ENCODE data around the gene NXF1. TPM values are rescaled to one million over a fixed set of nuclear protein-coding genes. Genes with fewer than 3 reads are reported as not detected.
"Not testable (repeated sequence)": the region's sequence is repeated elsewhere in the genome, so short reads cannot be mapped to it uniquely, and the experiment has no call there.

NXF1 gene
- total RNA-seq, 2 experiments from 2014 or later: 70.8 to 83.6 TPM

DNA sequence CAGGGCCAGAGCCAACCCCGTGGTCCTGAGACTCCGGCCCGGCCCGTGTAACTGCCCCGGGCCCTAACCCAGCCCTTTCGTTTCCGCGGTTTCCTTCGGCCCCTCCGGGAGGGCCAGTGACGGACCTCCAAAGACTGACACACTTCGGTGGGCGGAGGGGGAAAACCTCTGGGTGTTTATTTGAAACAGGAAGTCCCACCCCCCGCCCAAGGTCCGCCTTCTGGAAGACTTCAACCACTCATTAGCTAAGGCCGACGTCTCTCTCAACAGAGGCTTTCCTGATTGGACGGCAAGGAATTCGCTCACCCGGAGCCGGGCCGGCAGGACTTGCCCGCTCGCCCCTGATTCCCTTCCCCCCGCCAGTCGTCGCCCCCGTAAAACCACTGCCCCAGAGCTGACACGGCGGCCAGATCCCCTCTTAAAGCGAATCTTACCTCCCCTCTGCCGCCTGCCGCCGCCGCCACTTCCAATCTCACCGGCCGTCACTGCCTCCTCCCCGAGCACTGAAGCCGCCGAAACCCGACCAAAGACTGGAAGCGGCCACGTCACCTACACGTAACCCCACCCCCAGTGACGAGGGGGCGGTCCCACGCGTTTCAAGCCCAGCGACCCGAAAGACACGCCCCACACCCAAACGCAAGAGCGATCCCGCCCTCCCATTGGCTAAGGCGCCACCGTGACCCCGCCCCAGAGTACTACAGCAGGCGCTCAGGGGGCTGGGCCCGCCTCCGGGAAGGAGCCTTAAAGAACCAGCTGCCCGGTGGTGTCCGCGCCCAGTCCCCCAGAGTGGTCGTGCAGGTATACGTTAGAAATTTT lies 26.5 kb upstream of the NXF1 start, which contains the start of gene STX5:
Gene STX5, minus strand, starts transcription at position 532 of the 816 bp plus-strand sequence. CDS start 808 bp downstream, outside the sequence.
- Mint-ChIP-seq H3K36me3 (peaks cover 31% of the 10 kb centered on the region), H3K27me3 (no peaks in the 10 kb centered on the region), H3K27ac (peak within 1 kb of the TSS; percentile 93), H3K4me3 (peak within 1 kb of the TSS; percentile 84), H3K4me1 (ENCODE audit: low read depth) (peaks cover 42% of the 10 kb centered on the region), H3K9me3 (no peaks in the 10 kb centered on the region)
- intact Hi-C loops (cut with micrococcal nuclease): loop anchor here (1.0 to 2.0 kb wide), 6 partner anchors 8 to 241 kb away; partner anchors contain the start of genes C11orf98, CSKMT, NXF1 and TMEM223
- ChIA-PET POLR2A (interaction anchor here (0.6 to 2.9 kb wide), 16 partner anchors 9 to 1948 kb away, joined by 3 to 59 read pairs (median 5); partner anchors contain the start of genes HNRNPUL2, NXF1, SLC3A2 and ZBTB3), CTCF (interaction anchor here (0.6 to 3.6 kb wide), 9 partner anchors 8 to 716 kb away, joined by 3 to 26 read pairs (median 4); partner anchors contain the start of gene SLC3A2)
- DNase-seq: peak; percentile 100

DNA sequence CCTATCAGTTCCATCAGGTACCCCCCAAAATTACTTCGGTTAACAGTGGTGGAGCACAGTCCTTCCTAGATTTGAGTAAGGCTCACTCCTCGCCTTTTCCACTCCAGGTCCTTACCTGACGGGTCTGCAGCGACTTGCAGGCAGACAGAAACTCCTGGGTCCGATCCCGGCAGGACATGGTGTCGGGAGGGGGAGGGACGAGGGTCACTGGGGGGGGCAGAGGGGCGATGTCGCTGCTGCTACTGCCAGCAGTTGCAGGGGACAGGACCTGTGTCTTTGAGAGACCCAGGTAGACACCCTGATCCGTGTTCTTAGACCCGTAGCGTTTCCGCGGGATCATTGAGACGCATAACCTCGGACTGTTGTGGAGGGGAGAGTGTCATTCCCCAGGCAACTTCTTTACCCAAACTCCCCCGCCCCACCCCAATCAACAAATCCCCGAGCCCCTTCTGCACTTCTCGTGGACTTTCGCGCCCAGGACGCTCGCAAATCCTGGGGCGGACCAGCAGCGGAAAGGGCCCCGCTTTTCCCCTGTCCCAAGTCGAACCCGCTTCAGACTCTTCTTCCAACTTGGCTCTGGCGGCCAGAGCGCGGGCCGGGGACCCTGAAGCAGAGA lies 25.8 kb upstream of the NXF1 start:
- Mint-ChIP-seq H3K27ac (peak overlapping the region; percentile 93), H3K36me3 (peaks cover 27% of the 10 kb centered on the region), H3K27me3 (no peaks in the 10 kb centered on the region), H3K9me3 (no peaks in the 10 kb centered on the region), H3K4me3 (peak overlapping the region; percentile 84), H3K4me1 (ENCODE audit: low read depth) (peaks cover 37% of the 10 kb centered on the region)
- DNase-seq: no peak
- POLR2A ChIA-PET: interaction anchor here (0.9 to 2.9 kb wide), 12 partner anchors 10 to 166 kb away, joined by 3 to 59 read pairs (median 6); partner anchors contain the start of genes C11orf98, CSKMT, HNRNPUL2 and NXF1
- intact Hi-C loops (cut with micrococcal nuclease): loop anchor here (1.0 to 2.0 kb wide), 3 partner anchors 8 to 32 kb away; partner anchors contain the start of genes NXF1 and WDR74
- CTCF ChIA-PET: interaction anchor here (1.0 to 5.0 kb wide), 4 partner anchors 9 to 45 kb away, joined by 4 to 39 read pairs (median 15); partner anchors contain the start of gene TMEM179B

DNA sequence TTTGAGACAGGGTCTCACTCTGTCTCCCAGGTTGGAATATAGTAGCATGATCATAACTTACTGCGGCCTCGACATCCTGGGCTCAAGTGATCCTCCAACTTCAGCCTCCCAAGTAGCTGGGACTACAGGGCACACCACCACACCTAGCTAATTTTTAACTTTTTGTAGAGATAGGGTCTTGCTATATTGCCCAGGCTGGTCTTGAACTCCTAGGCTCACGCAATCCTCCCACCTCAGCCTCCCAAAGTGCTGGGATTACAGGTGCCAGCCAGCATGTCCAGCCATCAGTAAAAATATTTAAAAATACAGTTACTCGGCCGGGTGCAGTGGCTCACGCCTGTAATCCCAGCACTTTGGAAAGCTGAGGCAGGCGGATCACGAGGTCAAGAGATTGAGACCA lies 22.9 kb upstream of the NXF1 start:
- DNase-seq; intact Hi-C loops (cut with micrococcal nuclease); H3K27me3 Mint-ChIP-seq; H3K4me3 Mint-ChIP-seq; H3K9me3 Mint-ChIP-seq; H3K27ac Mint-ChIP-seq: not testable (repeated sequence)
- POLR2A ChIA-PET: interaction anchor here (1.7 to 2.4 kb wide), 4 partner anchors 11 to 27 kb away, joined by 4 to 14 read pairs (median 7); partner anchors contain the start of genes NXF1 and WDR74
- H3K4me1 Mint-ChIP-seq (ENCODE audit: low read depth): peaks cover 19% of the 10 kb centered on the region
- peaks cover 29% of the 10 kb centered on the region for H3K36me3 Mint-ChIP-seq
- CTCF ChIA-PET: interaction anchor here (1.3 to 5.0 kb wide), 2 partner anchors 12 to 41 kb away, joined by 4 to 39 read pairs; partner anchors contain the start of gene TMEM179B

DNA sequence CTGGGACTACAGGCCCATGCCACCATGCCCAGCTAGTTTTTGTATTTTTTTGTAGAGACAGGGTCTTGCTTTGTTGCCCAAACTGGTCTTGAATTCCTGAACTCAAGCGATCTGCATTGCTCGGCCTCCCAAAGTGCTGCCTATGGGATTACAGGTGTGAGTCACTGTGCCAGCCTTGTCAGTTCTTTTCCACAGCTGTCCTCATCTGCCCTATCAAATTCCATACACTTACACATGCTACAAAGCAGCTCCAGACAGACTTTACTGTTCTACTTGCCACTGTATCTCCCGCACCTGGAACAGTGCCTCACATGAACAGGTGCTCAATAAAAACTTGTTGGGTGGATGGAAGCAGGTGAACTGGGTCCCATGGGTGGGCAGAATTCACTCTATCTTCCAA lies 18.4 kb upstream of the NXF1 start:
- Mint-ChIP-seq H3K27me3 (no peaks in the 10 kb centered on the region), H3K9me3 (no peaks in the 10 kb centered on the region), H3K27ac (no peak overlapping the region), H3K4me3 (no peak overlapping the region), H3K4me1 (ENCODE audit: low read depth) (no peaks in the 10 kb centered on the region), H3K36me3 (peaks cover 43% of the 10 kb centered on the region)
- intact Hi-C loops (cut with micrococcal nuclease): no loop called here
- POLR2A ChIA-PET: interaction anchor here (0.6 to 1.2 kb wide), 4 partner anchors 16 to 142 kb away, joined by 3 to 5 read pairs (median 4); partner anchors contain the start of gene WDR74
- DNase-seq: no peak
- CTCF ChIA-PET: no interaction called here

DNA sequence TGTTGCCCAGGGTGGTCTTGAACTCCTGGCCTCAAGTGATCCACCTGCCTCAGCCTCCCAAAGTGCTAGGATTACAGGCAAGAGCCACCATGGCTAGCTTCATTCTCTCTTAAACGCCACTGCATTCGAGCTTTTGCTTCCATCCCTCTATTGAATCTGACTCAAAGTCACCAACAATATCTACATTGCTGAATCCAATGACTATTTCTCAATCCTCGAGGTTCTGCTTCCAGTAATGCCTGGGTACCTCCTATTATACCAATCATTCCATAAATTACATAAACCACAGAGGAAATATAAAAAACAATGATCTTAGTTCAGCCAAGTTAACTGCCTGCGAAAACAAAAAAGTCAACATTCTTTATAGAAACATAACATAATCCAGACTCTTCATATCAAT lies 11.9 kb upstream of the NXF1 start:
- Mint-ChIP-seq H3K4me3 (no peak overlapping the region), H3K27me3 (no peaks in the 10 kb centered on the region), H3K4me1 (ENCODE audit: low read depth) (no peaks in the 10 kb centered on the region), H3K9me3 (no peaks in the 10 kb centered on the region), H3K36me3 (peaks cover 13% of the 10 kb centered on the region), H3K27ac (no peak overlapping the region)
- ChIA-PET POLR2A (interaction anchor here (1.2 to 1.4 kb wide), 2 partner anchors 10 to 24 kb away, joined by 4 read pairs; no protein-coding TSS in a partner anchor), CTCF (interaction anchor here (1.3 kb wide), 2 partner anchors 9 to 10 kb away, joined by 3 to 4 read pairs; no protein-coding TSS in a partner anchor)
- intact Hi-C loops (cut with micrococcal nuclease): no loop called here
- no peak for DNase-seq

DNA sequence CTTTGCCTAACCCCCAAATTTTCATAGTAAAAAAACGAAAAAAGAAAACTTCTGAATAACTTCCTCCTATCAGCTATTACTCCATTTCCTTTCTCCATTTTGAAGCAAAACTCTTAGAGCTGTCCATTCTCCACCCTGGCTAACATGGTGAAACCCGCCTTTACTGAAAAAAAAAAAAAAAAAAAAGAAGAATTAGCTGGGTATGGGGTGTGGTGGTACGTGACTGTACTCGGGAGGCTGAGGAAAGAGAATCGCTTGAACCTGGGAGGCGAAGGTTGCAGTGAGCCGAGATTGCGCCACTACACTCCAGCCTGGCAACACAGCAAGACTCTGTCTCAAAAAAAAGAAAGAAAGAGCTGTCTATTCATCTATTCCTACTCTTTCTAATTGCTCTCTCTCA lies 11.3 kb upstream of the NXF1 start:
- Mint-ChIP-seq H3K36me3 (peaks cover 13% of the 10 kb centered on the region), H3K4me3 (no peak overlapping the region)
- DNase-seq: no peak

DNA sequence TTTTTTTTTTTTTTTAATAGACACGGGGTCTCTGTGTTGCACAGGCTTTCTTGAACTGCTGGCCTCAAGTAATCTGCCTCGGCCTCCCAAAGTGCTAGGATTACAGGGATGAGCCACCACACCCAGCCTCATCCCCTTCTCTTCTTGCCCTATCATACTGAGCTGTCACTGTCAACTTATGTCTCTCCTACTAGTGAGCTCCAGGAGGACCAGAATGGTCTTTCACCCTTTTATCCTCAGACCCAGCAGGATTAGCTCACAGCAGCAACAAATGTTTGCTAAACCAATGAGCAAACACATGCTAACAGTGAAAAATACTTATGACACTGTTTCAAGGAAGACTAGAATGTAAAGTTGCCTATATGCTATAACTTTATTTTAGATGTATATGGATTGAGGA lies 6.4 kb upstream of the NXF1 start:
- no peaks in the 10 kb centered on the region for H3K9me3 Mint-ChIP-seq
- CTCF ChIA-PET: interaction anchor here (1.9 kb wide), 1 partner anchor 25 kb away, joined by 8 read pairs; the partner anchor contains the start of gene TMEM179B
- H3K4me1 Mint-ChIP-seq (ENCODE audit: low read depth): peaks cover under 1% of the 10 kb centered on the region
- POLR2A ChIA-PET: no interaction called here
- H3K36me3 Mint-ChIP-seq: no peaks in the 10 kb centered on the region
- no peaks in the 10 kb centered on the region for H3K27me3 Mint-ChIP-seq
- no peak overlapping the region for H3K4me3 Mint-ChIP-seq
- intact Hi-C loops (cut with micrococcal nuclease): no loop called here
- no peak for DNase-seq
- no peak overlapping the region for H3K27ac Mint-ChIP-seq

More for the DNA sequence above, 11.3 kb upstream of the NXF1 start:
- Mint-ChIP-seq H3K4me1 (ENCODE audit: low read depth) (no peaks in the 10 kb centered on the region), H3K9me3 (no peaks in the 10 kb centered on the region), H3K27ac (no peak overlapping the region), H3K27me3 (no peaks in the 10 kb centered on the region)
- ChIA-PET CTCF (interaction anchor here (0.7 to 1.6 kb wide), 5 partner anchors 8 to 30 kb away, joined by 3 to 7 read pairs (median 4); partner anchors contain the start of genes STX5 and TMEM179B), POLR2A (interaction anchor here (0.8 to 1.4 kb wide), 3 partner anchors 9 to 24 kb away, joined by 3 to 4 read pairs (median 4); no protein-coding TSS in a partner anchor)
- intact Hi-C loops (cut with micrococcal nuclease): no loop called here

DNA sequence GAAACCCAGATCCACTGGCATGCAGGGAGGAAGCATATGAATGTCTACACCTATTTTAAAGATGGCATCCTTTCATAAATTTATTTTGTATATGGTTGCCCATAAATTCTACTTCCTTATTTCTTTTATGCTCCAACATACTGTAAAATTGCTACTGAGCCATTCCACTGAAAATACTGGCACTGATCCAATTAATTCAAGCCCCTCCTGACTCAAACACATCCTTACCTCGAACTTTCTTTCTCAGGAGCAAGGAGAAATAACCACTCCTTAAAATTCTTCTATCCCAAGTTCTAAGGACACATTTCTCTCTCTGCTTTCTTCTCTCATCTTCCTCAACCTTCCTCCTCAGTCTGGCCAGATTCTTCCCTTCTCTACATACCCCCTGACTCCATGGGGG lies 5.5 kb upstream of the NXF1 start:
- no peak overlapping the region for H3K27ac Mint-ChIP-seq
- H3K4me1 Mint-ChIP-seq (ENCODE audit: low read depth): peaks cover 8% of the 10 kb centered on the region
- H3K9me3 Mint-ChIP-seq: no peaks in the 10 kb centered on the region
- H3K4me3 Mint-ChIP-seq: no peak overlapping the region
- no peaks in the 10 kb centered on the region for H3K36me3 Mint-ChIP-seq
- intact Hi-C loops (cut with micrococcal nuclease): no loop called here
- ChIA-PET CTCF (interaction anchor here (1.9 kb wide), 1 partner anchor 24 kb away, joined by 8 read pairs; the partner anchor contains the start of gene TMEM179B), POLR2A (no interaction called here)
- no peaks in the 10 kb centered on the region for H3K27me3 Mint-ChIP-seq
- DNase-seq: no peak

DNA sequence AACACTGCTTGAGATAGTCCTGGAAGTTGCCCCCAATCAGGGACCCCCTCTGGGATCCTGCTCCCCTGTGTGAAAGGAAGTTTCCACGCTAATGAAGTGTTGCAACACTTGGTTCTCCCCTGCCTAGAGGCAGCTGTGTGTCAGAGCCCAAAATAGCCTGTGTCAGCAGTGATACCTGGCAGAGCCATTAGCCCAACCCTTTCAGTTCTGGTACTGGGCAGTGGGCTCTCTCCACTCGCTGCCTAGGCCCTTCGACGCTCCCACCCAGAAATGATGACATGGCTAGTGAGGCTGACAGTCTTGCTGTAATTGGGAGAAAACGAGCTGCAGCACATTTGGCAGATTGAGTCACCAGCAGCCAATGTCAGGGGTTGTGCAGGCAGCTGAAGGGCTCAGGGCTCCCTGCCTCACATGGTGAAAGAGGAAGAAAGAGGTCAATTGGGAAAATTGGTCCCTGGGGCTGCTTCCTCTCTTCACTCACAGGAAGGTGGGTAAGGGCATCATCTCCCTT lies 1.4 kb upstream of the NXF1 start:
- intact Hi-C loops (cut with micrococcal nuclease): no loop called here
- no peaks in the 10 kb centered on the region for H3K27me3 Mint-ChIP-seq
- peaks cover 28% of the 10 kb centered on the region for H3K36me3 Mint-ChIP-seq
- ChIA-PET POLR2A (interaction anchor here (0.8 to 3.6 kb wide), 15 partner anchors 10 to 215 kb away, joined by 3 to 39 read pairs (median 7); partner anchors contain the start of genes STX5, TAF6L, TEX54 and TMEM179B), CTCF (interaction anchor here (0.6 to 2.5 kb wide), 6 partner anchors 19 to 99 kb away, joined by 3 to 16 read pairs (median 8); partner anchors contain the start of gene TMEM179B)
- no peak for DNase-seq
- peak overlapping the region; percentile 99 for H3K27ac Mint-ChIP-seq
- peaks cover 32% of the 10 kb centered on the region for H3K4me1 Mint-ChIP-seq (ENCODE audit: low read depth)
- no peaks in the 10 kb centered on the region for H3K9me3 Mint-ChIP-seq
- peak overlapping the region; percentile 99 for H3K4me3 Mint-ChIP-seq

DNA sequence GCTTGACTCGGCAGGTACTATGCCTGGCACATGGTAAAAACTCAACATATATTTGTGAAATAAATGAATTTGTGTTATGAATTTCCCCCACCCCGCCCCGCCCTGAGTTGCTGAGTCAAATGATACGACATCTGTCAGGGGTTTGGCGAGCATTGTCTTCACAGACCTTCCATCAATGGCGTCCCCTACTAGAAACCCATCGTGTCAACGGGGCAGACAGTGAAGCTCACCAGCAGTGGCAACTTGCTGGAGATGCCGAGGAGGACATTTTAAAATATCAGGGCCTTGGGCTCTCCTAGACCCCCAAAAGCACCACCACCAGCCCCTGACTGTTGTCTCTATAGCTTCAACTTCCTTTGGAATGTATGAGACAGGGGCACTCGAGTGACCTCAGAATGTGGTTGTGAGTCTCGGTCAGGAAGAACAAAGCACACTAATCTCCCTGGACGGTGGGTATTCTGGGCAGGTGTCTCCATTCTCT lies 761 bp upstream of the NXF1 start:
- DNase-seq: peak; percentile 55
- Mint-ChIP-seq H3K9me3 (no peaks in the 10 kb centered on the region), H3K4me3 (peak overlapping the region; percentile 99), H3K27ac (peak overlapping the region; percentile 99), H3K27me3 (no peaks in the 10 kb centered on the region), H3K4me1 (ENCODE audit: low read depth) (peaks cover 34% of the 10 kb centered on the region), H3K36me3 (peaks cover 35% of the 10 kb centered on the region)
- ChIA-PET CTCF (interaction anchor here (0.6 to 2.5 kb wide), 8 partner anchors 18 to 194 kb away, joined by 3 to 16 read pairs (median 6); partner anchors contain the start of gene TMEM179B), POLR2A (interaction anchor here (0.7 to 3.6 kb wide), 21 partner anchors 9 to 249 kb away, joined by 3 to 39 read pairs (median 5); partner anchors contain the start of genes HNRNPUL2, SLC3A2, STX5 and TAF6L)
- intact Hi-C loops (cut with micrococcal nuclease): loop anchor here (1.0 to 2.0 kb wide), 8 partner anchors 19 to 97 kb away; partner anchors contain the start of genes HNRNPUL2, TMEM179B and ZBTB3
